RWPE2 (cell line): Measurements from ENCODE around the gene PXN.
"Not testable (repeated sequence)": the region's sequence is repeated elsewhere in the genome, so short reads cannot be mapped to it uniquely, and the experiment has no call there.

Source experiments
- ATAC-seq: fragments of 200-7000 bp; cut with Tn5 transposase; 3 replicates; pipeline ENCODE4 v1.9.1; 2021; ENCODE audit warnings: low read depth
- DNase-seq: peaks from one replicate; pipeline ENCODE4 v3.0.0-alpha.2; 2020; ENCODE audit warnings: low spot score
- H3K27ac ChIP-seq: fragments of 450-650 bp; 2 replicates; pipeline ENCODE4 v1.5.1; 2017; ENCODE audit warnings: mild to moderate bottlenecking; ENCODE audit not compliant: poor library complexity, severe bottlenecking
- H3K27me3 ChIP-seq: fragments of 250-450 bp; sonication (Bioruptor Pico); 2 replicates; pipeline ENCODE4 v1.5.1; 2021; ENCODE audit warnings: mild to moderate bottlenecking, moderate library complexity; ENCODE audit not compliant: insufficient read depth, poor library complexity, severe bottlenecking
- H3K36me3 ChIP-seq: fragments of 250-450 bp; sonication (Bioruptor Pico); 2 replicates; pipeline ENCODE4 v1.5.1; 2020; ENCODE audit warnings: low read depth, mild to moderate bottlenecking, moderate library complexity
- H3K4me1 ChIP-seq: fragments of 250-450 bp; sonication (Bioruptor Pico); 2 replicates; pipeline ENCODE4 v1.5.1; 2021; ENCODE audit warnings: mild to moderate bottlenecking, moderate library complexity; ENCODE audit not compliant: insufficient read depth, poor library complexity, severe bottlenecking
- H3K4me3 ChIP-seq: fragments of 250-450 bp; sonication (Bioruptor Pico); 2 replicates; pipeline ENCODE4 v1.5.1; 2021; ENCODE audit warnings: mild to moderate bottlenecking, moderate library complexity; ENCODE audit not compliant: severe bottlenecking
- H3K9me3 ChIP-seq: fragments of 250-450 bp; sonication (Bioruptor Pico); 2 replicates; pipeline ENCODE4 v1.5.1; 2021; ENCODE audit warnings: mild to moderate bottlenecking, moderate library complexity; ENCODE audit not compliant: severe bottlenecking
- CTCF ChIP-seq: fragments of 450-650 bp; IDR thresholded peaks from one replicate; pipeline ENCODE4 v1.5.1; 2017; ENCODE audit warnings: mild to moderate bottlenecking, moderate library complexity; ENCODE audit not compliant: poor library complexity, severe bottlenecking

The PXN gene

GRCh38 chr12:120197542-120197887, 68.0 kb downstream of the PXN start:
- peaks cover 57% of the 10 kb centered on the region for H3K36me3 ChIP-seq
- H3K27me3 ChIP-seq = no peaks in the 10 kb centered on the region
- DNase-seq (no peak), ATAC-seq (no peak)
- peak overlapping the region; percentile 89 for H3K27ac ChIP-seq
- no peaks in the 10 kb centered on the region for H3K9me3 ChIP-seq
- peaks cover 18% of the 10 kb centered on the region for H3K4me1 ChIP-seq
- no peak for TF ChIP-seq CTCF
- no peak overlapping the region for H3K4me3 ChIP-seq

DNA sequence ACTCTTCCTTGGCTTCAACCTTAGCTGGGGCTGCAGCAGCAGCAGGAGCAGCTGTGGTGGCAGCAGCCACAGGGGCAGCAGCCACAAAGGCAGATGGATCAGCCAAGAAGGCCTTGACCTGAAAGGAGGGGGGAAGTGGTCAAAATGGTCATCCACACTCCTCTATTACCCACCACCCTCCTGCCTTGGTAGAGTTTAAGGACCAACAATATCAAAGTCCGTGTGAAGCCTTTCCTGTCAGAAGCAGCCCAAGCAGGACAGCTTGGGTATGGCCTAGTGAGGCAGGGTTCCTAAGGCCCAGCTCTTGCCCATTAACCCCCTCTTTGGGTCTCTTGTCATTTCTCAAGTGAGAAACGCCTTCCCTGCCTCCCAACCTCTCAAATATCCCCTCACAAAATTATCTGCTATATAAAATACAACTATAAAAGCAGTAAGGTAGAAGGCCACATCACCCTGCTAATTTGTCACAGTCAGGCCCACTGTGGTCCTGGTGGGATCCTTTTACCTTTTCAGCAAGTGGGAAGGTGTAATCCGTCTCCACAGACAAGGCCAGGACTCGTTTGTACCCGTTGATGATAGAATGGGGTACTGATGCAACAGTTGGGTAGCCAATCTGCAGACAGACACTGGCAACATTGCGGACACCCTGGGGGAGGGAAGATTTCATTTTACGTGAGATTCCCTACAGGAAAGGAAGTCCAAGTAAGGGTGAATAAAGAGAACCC, 68.6 kb downstream of the PXN start:
- H3K4me3 ChIP-seq, H3K9me3 ChIP-seq, H3K27me3 ChIP-seq, ATAC-seq, DNase-seq: not testable (repeated sequence)
- Histone ChIP-seq H3K36me3 (peaks cover 60% of the 10 kb centered on the region), H3K27ac (peak overlapping the region; percentile 89), H3K4me1 (peaks cover 18% of the 10 kb centered on the region)

- ATAC-seq (no peak), DNase-seq (no peak)
- Histone ChIP-seq H3K4me1 (peaks cover 18% of the 10 kb centered on the region), H3K4me3 (no peak overlapping the region), H3K27me3 (no peaks in the 10 kb centered on the region), H3K9me3 (no peaks in the 10 kb centered on the region), H3K36me3 (peaks cover 67% of the 10 kb centered on the region), H3K27ac (peak overlapping the region; percentile 89)
- no peak for TF ChIP-seq CTCF
Measured at GRCh38 chr12:120196363-120196762, 69.2 kb downstream of the PXN start.

- TF ChIP-seq CTCF = no peak
- Histone ChIP-seq H3K27me3 (no peaks in the 10 kb centered on the region), H3K4me1 (peaks cover 18% of the 10 kb centered on the region), H3K9me3 (no peaks in the 10 kb centered on the region), H3K36me3 (peaks cover 73% of the 10 kb centered on the region), H3K27ac (peak within 1 kb of the TSS; percentile 89), H3K4me3 (peak within 1 kb of the TSS; percentile 93)
- ATAC-seq (peak; percentile 81), DNase-seq (peak; percentile 80)
Measured at GRCh38 chr12:120194534-120195395, 70.8 kb downstream of the PXN start, which contains the start of gene GCN1. GCN1 (minus strand) TSS chr12:120194715; CDS start chr12:120194697, 18 bp downstream.

- TF ChIP-seq CTCF = no peak
- ATAC-seq = peak; percentile 16; the same call in 2 of the 3 replicates
- peak overlapping the region; percentile 89 for H3K27ac ChIP-seq
- H3K4me3 ChIP-seq = peak overlapping the region; percentile 93
- DNase-seq = no peak
- no peaks in the 10 kb centered on the region for H3K27me3 ChIP-seq
- peaks cover 73% of the 10 kb centered on the region for H3K36me3 ChIP-seq
- peaks cover 12% of the 10 kb centered on the region for H3K4me1 ChIP-seq
- no peaks in the 10 kb centered on the region for H3K9me3 ChIP-seq
Measured at GRCh38 chr12:120194226-120194533, 71.3 kb downstream of the PXN start.

- not testable (repeated sequence) for DNase-seq, H3K9me3 ChIP-seq, ATAC-seq, H3K27me3 ChIP-seq, H3K4me1 ChIP-seq
- peak overlapping the region; percentile 89 for H3K27ac ChIP-seq
- H3K36me3 ChIP-seq = peaks cover 73% of the 10 kb centered on the region
- H3K4me3 ChIP-seq = peak overlapping the region; percentile 93
Measured at GRCh38 chr12:120193286-120193685, 72.2 kb downstream of the PXN start.
